ENCODE data around the gene SRXN1.

The SRXN1 gene

GRCh38 chr20:640674-641515 is 12.1 kb downstream of the SRXN1 start:
- Histone ChIP-seq H3K4me3 (ENCODE audit: low read length) (no peak overlapping the region), H3K27me3 (replicated peaks; ENCODE audit: insufficient read depth, low read length) (0 out of 2 replicates have a peak, but pooled peaks cover 5% of the 10 kb centered on the region), H3K9ac (ENCODE audit: low read length) (no peak overlapping the region), H3K36me3 (replicated peaks; ENCODE audit: insufficient read depth, low read length) (no peaks in the 10 kb centered on the region), H4K20me1 (ENCODE audit: insufficient read depth, low read length) (0 out of 2 replicates have a peak, but pooled peaks cover 3% of the 10 kb centered on the region), H3K27ac (ENCODE audit: low read length) (no peak overlapping the region), H3K79me2 (ENCODE audit: low read length) (no peaks in the 10 kb centered on the region), H3K4me2 (ENCODE audit: low read depth, low read length) (no peak overlapping the region), H3K4me1 (ENCODE audit: low read length) (no peaks in the 10 kb centered on the region), H3K9me2 (replicated peaks; ENCODE audit: insufficient read depth, low read length) (no peaks in the 10 kb centered on the region), H2AFZ (ENCODE audit: low read length) (no peak overlapping the region), H3F3A (ENCODE audit: insufficient read depth, low read length) (no peaks in the 10 kb centered on the region), H3K9me3 (replicated peaks; ENCODE audit: insufficient read depth, low read length) (no peaks in the 10 kb centered on the region)
- no peak for DNase-seq
- TF ChIP-seq EZH2phosphoT487 (IDR thresholded peaks at IDR 0.05; ENCODE audit: low read length) (no peak), EZH2 (optimal IDR thresholded peaks at IDR 0.05; ENCODE audit: low read depth, low read length) (no peak), CTCF (IDR thresholded peaks at IDR 0.05; ENCODE audit: low read length) (no peak)

- Histone ChIP-seq H3K4me2 (ENCODE audit: low read depth, low read length) (no peak overlapping the region), H3K27ac (ENCODE audit: low read length) (no peak overlapping the region), H2AFZ (ENCODE audit: low read length) (no peak overlapping the region), H3K9me3 (replicated peaks; ENCODE audit: insufficient read depth, low read length) (no peaks in the 10 kb centered on the region), H3K27me3 (replicated peaks; ENCODE audit: insufficient read depth, low read length) (0 out of 2 replicates have a peak, but pooled peaks cover 5% of the 10 kb centered on the region), H3K9ac (ENCODE audit: low read length) (no peak overlapping the region), H3F3A (ENCODE audit: insufficient read depth, low read length) (no peaks in the 10 kb centered on the region), H3K9me2 (replicated peaks; ENCODE audit: insufficient read depth, low read length) (no peaks in the 10 kb centered on the region), H3K79me2 (ENCODE audit: low read length) (no peaks in the 10 kb centered on the region), H3K36me3 (replicated peaks; ENCODE audit: insufficient read depth, low read length) (no peaks in the 10 kb centered on the region), H3K4me3 (ENCODE audit: low read length) (no peak overlapping the region), H4K20me1 (ENCODE audit: insufficient read depth, low read length) (no peaks in the 10 kb centered on the region), H3K4me1 (ENCODE audit: low read length) (no peaks in the 10 kb centered on the region)
- TF ChIP-seq EZH2phosphoT487 (IDR thresholded peaks at IDR 0.05; ENCODE audit: low read length) (no peak), CTCF (IDR thresholded peaks at IDR 0.05; ENCODE audit: low read length) (no peak), EZH2 (optimal IDR thresholded peaks at IDR 0.05; ENCODE audit: low read depth, low read length) (no peak)
- no peak for DNase-seq
Observed at GRCh38 chr20:638579-638978, 14.4 kb downstream of the SRXN1 start.

GRCh38 chr20:637559-637958 is 15.4 kb downstream of the SRXN1 start:
- no peaks in the 10 kb centered on the region for H3K9me2 ChIP-seq (replicated peaks; ENCODE audit: insufficient read depth, low read length)
- H3F3A ChIP-seq (ENCODE audit: insufficient read depth, low read length) = no peaks in the 10 kb centered on the region
- no peak overlapping the region for H3K9ac ChIP-seq (ENCODE audit: low read length)
- H4K20me1 ChIP-seq (ENCODE audit: insufficient read depth, low read length) = no peaks in the 10 kb centered on the region
- no peak overlapping the region for H3K4me3 ChIP-seq (ENCODE audit: low read length)
- H3K27me3 ChIP-seq (replicated peaks; ENCODE audit: insufficient read depth, low read length) = 0 out of 2 replicates have a peak, but pooled peaks cover 5% of the 10 kb centered on the region
- TF ChIP-seq CTCF (IDR thresholded peaks at IDR 0.05; ENCODE audit: low read length) (no peak), EZH2 (optimal IDR thresholded peaks at IDR 0.05; ENCODE audit: low read depth, low read length) (no peak), EZH2phosphoT487 (IDR thresholded peaks at IDR 0.05; ENCODE audit: low read length) (no peak)
- H3K4me1 ChIP-seq (ENCODE audit: low read length) = no peaks in the 10 kb centered on the region
- H3K4me2 ChIP-seq (ENCODE audit: low read depth, low read length) = no peak overlapping the region
- DNase-seq = no peak
- H3K27ac ChIP-seq (ENCODE audit: low read length) = no peak overlapping the region
- H3K36me3 ChIP-seq (replicated peaks; ENCODE audit: insufficient read depth, low read length) = no peaks in the 10 kb centered on the region
- no peaks in the 10 kb centered on the region for H3K79me2 ChIP-seq (ENCODE audit: low read length)
- H2AFZ ChIP-seq (ENCODE audit: low read length) = no peak overlapping the region
- H3K9me3 ChIP-seq (replicated peaks; ENCODE audit: insufficient read depth, low read length) = no peaks in the 10 kb centered on the region

Measured in MM.1S (cell line).